A673 (cell line): Measurements from ENCODE around the gene TIMM13. TPM values are rescaled to one million over a fixed set of nuclear protein-coding genes. Genes with fewer than 3 reads are reported as not detected.

Experiments
- BruUV-seq: library from RNA; stranded (reverse); fragments of 400-500 nt; replicated peaks from 2 replicates; lab custom pipeline; 2021; lab: Mats Ljungman, UMichigan
- CTCF ChIA-PET: fragments of 300-600 bp; sonication (Branson Sonifier 250); formaldehyde crosslinking; loops from one replicate; lab custom pipeline; 2022; ENCODE audit warnings: antibody characterized with exemption; lab: Charles Lee
- POLR2A ChIA-PET: fragments of 300-600 bp; sonication (Branson Sonifier 250); formaldehyde crosslinking; loops from one replicate; lab custom pipeline; 2022; ENCODE audit warnings: antibody characterized with exemption; ENCODE audit not compliant: low non-redundant PET; lab: Charles Lee
- DNase-seq: peaks from one replicate; pipeline ENCODE4 v3.0.0-alpha.2; 2015; ENCODE audit warnings: low spot score
- H3K27ac ChIP-seq: fragments of 200-600 bp; sonication (generic); 2 replicates; pipeline ENCODE4 v1.5.1; 2016; ENCODE audit warnings: mixed run types, low read depth, mild to moderate bottlenecking, mixed read lengths, antibody characterized with exemption, low read length; ENCODE audit not compliant: poor library complexity, severe bottlenecking
- H3K27me3 ChIP-seq: fragments of 200-600 bp; sonication (generic); replicated peaks from 2 replicates; pipeline ENCODE4 v1.6.1; 2017; ENCODE audit warnings: mixed run types, low read depth, mild to moderate bottlenecking, mixed read lengths, antibody characterized with exemption, low read length; ENCODE audit not compliant: insufficient read depth, poor library complexity
- H3K36me3 ChIP-seq: fragments of 200-600 bp; sonication (generic); 2 replicates; pipeline ENCODE4 v1.6.1; 2016; ENCODE audit warnings: mixed run types, mild to moderate bottlenecking, mixed read lengths, antibody characterized with exemption, low read length; ENCODE audit not compliant: insufficient read depth, poor library complexity, severe bottlenecking
- H3K4me1 ChIP-seq: fragments of 200-600 bp; sonication (generic); 2 replicates; pipeline ENCODE4 v1.6.1; 2017; ENCODE audit warnings: mixed run types, mild to moderate bottlenecking, mixed read lengths, antibody characterized with exemption, low read length; ENCODE audit not compliant: insufficient read depth, poor library complexity, severe bottlenecking
- H3K4me3 ChIP-seq: fragments of 200-600 bp; sonication (generic); 2 replicates; pipeline ENCODE4 v1.5.1; 2016; ENCODE audit warnings: low read depth, mixed run types, mild to moderate bottlenecking, mixed read lengths, low read length; ENCODE audit not compliant: poor library complexity, severe bottlenecking
- H3K9me3 ChIP-seq: fragments of 200-600 bp; sonication (generic); 2 replicates; pipeline ENCODE4 v1.6.1; 2016; ENCODE audit warnings: mixed run types, low read depth, mild to moderate bottlenecking, mixed read lengths, antibody characterized with exemption, low read length; ENCODE audit not compliant: poor library complexity, severe bottlenecking
- CTCF ChIP-seq: fragments of 300-800, 200-600 bp; sonication (generic); conservative IDR thresholded peaks from 2 replicates; pipeline ENCODE4 v1.5.1; 2017; ENCODE audit warnings: low read depth, mild to moderate bottlenecking, antibody characterized with exemption, low read length, moderate library complexity, mixed read lengths
- EZH2 ChIP-seq: fragments of 200-600 bp; sonication (generic); IDR thresholded peaks from 2 replicates; pipeline ENCODE4 v1.6.1; 2017; ENCODE audit warnings: borderline replicate concordance, low read depth, mild to moderate bottlenecking, mixed read lengths, antibody characterized with exemption, low read length; ENCODE audit not compliant: poor library complexity, severe bottlenecking
- intact Hi-C: fragments of 100-400 bp; cut with micrococcal nuclease; formaldehyde crosslinking; loops from one replicate; pipeline ENCODE4 v1.10.0; 2022; ENCODE audit not compliant: unreplicated experiment
- total RNA-seq: library from RNA; stranded (reverse); gene quantifications from 2 replicates; pipeline ENCODE4 v1.2.3, GENCODE V29; 2021

TIMM13 gene
- total RNA-seq, 1 experiment from 2014 or later = 213 TPM

- intact Hi-C loops = no loop called here
- ChIA-PET POLR2A (no interaction called here), CTCF (no interaction called here)
- no peak for DNase-seq
- Histone ChIP-seq H3K27me3 (no peaks in the 10 kb centered on the region), H3K4me3 (no peak overlapping the region), H3K9me3 (no peaks in the 10 kb centered on the region), H3K27ac (no peak overlapping the region), H3K36me3 (peaks cover 59% of the 10 kb centered on the region), H3K4me1 (no peaks in the 10 kb centered on the region)
- no TSS peak for BruUV-seq
- no peak for TF ChIP-seq CTCF
- no peak for TF ChIP-seq EZH2
Measured at GRCh38 chr19:2443116-2443784, 15.9 kb upstream of the TIMM13 start.

GRCh38 chr19:2441096-2441752, 13.8 kb upstream of the TIMM13 start:
- ChIA-PET POLR2A (no interaction called here), CTCF (no interaction called here)
- no peak for DNase-seq
- Histone ChIP-seq H3K36me3 (peaks cover 75% of the 10 kb centered on the region), H3K4me1 (no peaks in the 10 kb centered on the region), H3K27ac (no peak overlapping the region), H3K27me3 (no peaks in the 10 kb centered on the region), H3K9me3 (no peaks in the 10 kb centered on the region), H3K4me3 (no peak overlapping the region)
- intact Hi-C loops = no loop called here
- no TSS peak for BruUV-seq
- TF ChIP-seq CTCF = no peak

GRCh38 chr19:2440515-2440914, 13.1 kb upstream of the TIMM13 start:
- no TSS peak for BruUV-seq
- Histone ChIP-seq H3K4me3 (no peak overlapping the region), H3K36me3 (peaks cover 76% of the 10 kb centered on the region), H3K27ac (no peak overlapping the region), H3K9me3 (no peaks in the 10 kb centered on the region), H3K4me1 (no peaks in the 10 kb centered on the region), H3K27me3 (no peaks in the 10 kb centered on the region)
- DNase-seq = no peak
- intact Hi-C loops = no loop called here
- ChIA-PET POLR2A (no interaction called here), CTCF (no interaction called here)
- TF ChIP-seq CTCF = no peak
- TF ChIP-seq EZH2 = no peak
